Ovary (tissue), 9 donors: ENCODE results near the gene SLC11A2. TPM values are rescaled to one million over a fixed set of nuclear protein-coding genes. Genes with fewer than 3 reads are reported as not detected.

ENCODE experiments used
- DNase-seq, 5 donors: peaks; one replicate each; pipeline ENCODE4 v3.0.0-alpha.2; 2019 to 2020
- H3K27ac ChIP-seq, 2 donors: fragments of 200-600 bp; one replicate each; pipeline versions ENCODE4 v1.5.1 to v1.8.0; 2019 to 2022
- H3K27me3 ChIP-seq: fragments of 200-600 bp; one replicate; pipeline ENCODE4 v1.8.0; 2022
- H3K36me3 ChIP-seq: fragments of 200-600 bp; sonication (generic); one replicate; pipeline ENCODE4 v1.5.1; 2019
- H3K4me1 ChIP-seq: one replicate; pipeline ENCODE4 v1.8.1; 2013; ENCODE audit warnings: mild to moderate bottlenecking, moderate library complexity; ENCODE audit not compliant: insufficient read depth
- H3K4me3 ChIP-seq: fragments of 200-600 bp; sonication (generic); one replicate; pipeline ENCODE4 v1.5.1; 2017
- H3K9me3 ChIP-seq, 2 donors: fragments of 200-600 bp in 1 of 2; sonication (generic) in 1 of 2; one replicate each; pipeline versions ENCODE4 v1.5.1 to v1.8.1; 2013 to 2019; ENCODE audit warnings: mild to moderate bottlenecking in 1 of 2, moderate library complexity in 1 of 2
- CTCF ChIP-seq, 3 donors: fragments of 450-650 bp in 2 of 3; fragments of 200-600 bp in 1 of 3; IDR thresholded peaks; one replicate each; pipeline versions ENCODE4 v1.5.1 to v1.8.0; 2016 to 2022; ENCODE audit warnings: antibody characterized with exemption in 3 of 3, mild to moderate bottlenecking in 1 of 3
- EP300 ChIP-seq: sonication (generic); formaldehyde crosslinking; IDR thresholded peaks from one replicate; pipeline ENCODE4 v1.6.1; 2017; ENCODE audit warnings: antibody characterized with exemption
- POLR2A ChIP-seq: fragments of 450-650 bp; IDR thresholded peaks from one replicate; pipeline ENCODE4 v1.6.1; 2017; ENCODE audit warnings: antibody characterized with exemption, mild to moderate bottlenecking, moderate library complexity
- WGBS, 3 donors: extraction: QIAGEN DNeasy Blood & Tissue Kit in 1 of 3; methylation state at CpG; one replicate each; pipeline versions ENCODE4 v1.1.5 to v1.1.7; 2013 to 2017; 5-methylcytosine and 5-hydroxymethylcytosine counted together
- intact Hi-C, 4 donors: fragments of 100-400 bp; cut with DNase I; formaldehyde crosslinking; loops; one replicate each; pipeline versions ENCODE4 v1.11.0 to v1.15.1; 2022 to 2023
- polyA plus RNA-seq, 2 donors: library from polyadenylated mRNA; stranded (reverse); fragments of 200-250 nt in 1 of 2; fragments of 350-450 nt in 1 of 2; fragmentation: Illumina TruSeq in 1 of 2; extraction: RNeasy Lipid Tissue Mini Kit (QIAGEN cat#74804) in 1 of 2; gene quantifications; one replicate each; pipeline ENCODE4 v1.2.3, GENCODE V29; 2013 to 2014
- total RNA-seq, 7 donors: library from RNA; depleted of rRNA in 2 of 7; stranded (reverse); fragments of >200 nt in 2 of 7; fragmentation: NEBNext Ultra II Directional in 3 of 7; extraction: Animal tissue kit (Norgen Biotek cat#: 25700) in 3 of 7; gene quantifications; one replicate each; pipeline versions ENCODE4 v1.1.0 to v1.2.4, GENCODE V29; 2016 to 2023
- donor health status: DM: no; HTN: no; CAD: no; lungs with moderate emphysema.
- donor health status: DM: no; HTN: no; CAD: no.
- donor health status: Bipolar disorder and iron deficiency.
- donor health status: DM: yes; HTN: yes; CAD: no.
- donor health status: DM: no; HTN: no; CAD: no.
- donor health status: DM: yes; HTN: yes; CAD: no.

Gene SLC11A2
- total and polyA plus RNA-seq, 9 donors: 13.6 to 48.8 (median 38.7) TPM

GRCh38 chr12:50988051-50988450, 38.1 kb downstream of the SLC11A2 start:
- Histone ChIP-seq H3K36me3 (no peaks in the 10 kb centered on the region), H3K4me1 (no peaks in the 10 kb centered on the region), H3K9me3 (no peaks in the 10 kb centered on the region), H3K27ac (no peak overlapping the region), H3K4me3 (no peak overlapping the region), H3K27me3 (no peaks in the 10 kb centered on the region)
- WGBS, 3 donors: 53 to 71% (median 67%) methylated on average over 5 of the region's 5 CpGs
- intact Hi-C loops: loop anchor here in 3 of 4 donors (5.0 to 10.0 kb wide), 4 partner anchors 63 to 223 kb away; partner anchors contain the start of gene ATF1 (in 1 of the 3)
- DNase-seq: no peak
- no peak for TF ChIP-seq POLR2A
- TF ChIP-seq CTCF (IDR thresholded peaks at IDR 0.05): no peak
- TF ChIP-seq EP300: no peak

GRCh38 chr12:50986966-50987737, 39.0 kb downstream of the SLC11A2 start:
- H3K9me3 ChIP-seq: no peaks in the 10 kb centered on the region
- no peak overlapping the region for H3K27ac ChIP-seq
- intact Hi-C loops: loop anchor here in 3 of 4 donors (5.0 to 10.0 kb wide), 4 partner anchors 62 to 222 kb away; partner anchors contain the start of gene ATF1 (in 1 of the 3)
- TF ChIP-seq EP300 (no peak), CTCF (IDR thresholded peaks at IDR 0.05) (peak in 2 of 3 donors; percentile 44 to 52), POLR2A (no peak)
- no peaks in the 10 kb centered on the region for H3K27me3 ChIP-seq
- H3K4me1 ChIP-seq: no peaks in the 10 kb centered on the region
- WGBS, 3 donors: 28 to 41% (median 32%) methylated on average over 8 of the region's 8 CpGs
- H3K36me3 ChIP-seq: no peaks in the 10 kb centered on the region
- DNase-seq: peak in 3 of 5 donors; percentile 30 to 63 (median 32)
- H3K4me3 ChIP-seq: no peak overlapping the region

GRCh38 chr12:50985322-50985721, 40.9 kb downstream of the SLC11A2 start:
- Histone ChIP-seq H3K27me3 (no peaks in the 10 kb centered on the region), H3K4me3 (no peak overlapping the region), H3K36me3 (no peaks in the 10 kb centered on the region), H3K9me3 (no peaks in the 10 kb centered on the region), H3K27ac (no peak overlapping the region), H3K4me1 (no peaks in the 10 kb centered on the region)
- peak in 1 of 5 donors; percentile 32 for DNase-seq
- TF ChIP-seq EP300 (no peak), CTCF (IDR thresholded peaks at IDR 0.05) (no peak), POLR2A (no peak)
- intact Hi-C loops: loop anchor here in 3 of 4 donors (5.0 to 10.0 kb wide), 4 partner anchors 61 to 221 kb away; partner anchors contain the start of gene ATF1 (in 1 of the 3)

- 42 to 47% (median 47%) methylated on average over 2 of the region's 2 CpGs for WGBS, 3 donors
- Histone ChIP-seq H3K4me3 (no peak overlapping the region), H3K27me3 (no peaks in the 10 kb centered on the region), H3K27ac (no peak overlapping the region), H3K4me1 (no peaks in the 10 kb centered on the region), H3K36me3 (no peaks in the 10 kb centered on the region), H3K9me3 (no peaks in the 10 kb centered on the region)
- intact Hi-C loops: loop anchor here in 3 of 4 donors (5.0 to 10.0 kb wide), 4 partner anchors 60 to 220 kb away; partner anchors contain the start of gene ATF1 (in 1 of the 3)
- TF ChIP-seq EP300 (no peak), POLR2A (no peak), CTCF (IDR thresholded peaks at IDR 0.05) (no peak)
- no peak for DNase-seq
Measured at GRCh38 chr12:50984586-50985298, 41.4 kb downstream of the SLC11A2 start.
